ENCODE results near the gene MTFMT. TPM values are rescaled to one million over a fixed set of nuclear protein-coding genes. Genes with fewer than 3 reads are reported as not detected.

MTFMT gene
- 23.1 and 26.1 TPM in 2 replicates for total RNA-seq

GRCh38 chr15:65028921-65029735 lies at the start of gene MTFMT:
MTFMT (minus strand) TSS chr15:65029639; CDS start chr15:65029613, 26 bp downstream.

GRCh38 chr15:65076486-65077290 lies 47.2 kb upstream of the MTFMT start, which contains the start of gene KBTBD13:
KBTBD13 (plus strand) TSS chr15:65076746; CDS start chr15:65076816, 70 bp downstream.

DNA sequence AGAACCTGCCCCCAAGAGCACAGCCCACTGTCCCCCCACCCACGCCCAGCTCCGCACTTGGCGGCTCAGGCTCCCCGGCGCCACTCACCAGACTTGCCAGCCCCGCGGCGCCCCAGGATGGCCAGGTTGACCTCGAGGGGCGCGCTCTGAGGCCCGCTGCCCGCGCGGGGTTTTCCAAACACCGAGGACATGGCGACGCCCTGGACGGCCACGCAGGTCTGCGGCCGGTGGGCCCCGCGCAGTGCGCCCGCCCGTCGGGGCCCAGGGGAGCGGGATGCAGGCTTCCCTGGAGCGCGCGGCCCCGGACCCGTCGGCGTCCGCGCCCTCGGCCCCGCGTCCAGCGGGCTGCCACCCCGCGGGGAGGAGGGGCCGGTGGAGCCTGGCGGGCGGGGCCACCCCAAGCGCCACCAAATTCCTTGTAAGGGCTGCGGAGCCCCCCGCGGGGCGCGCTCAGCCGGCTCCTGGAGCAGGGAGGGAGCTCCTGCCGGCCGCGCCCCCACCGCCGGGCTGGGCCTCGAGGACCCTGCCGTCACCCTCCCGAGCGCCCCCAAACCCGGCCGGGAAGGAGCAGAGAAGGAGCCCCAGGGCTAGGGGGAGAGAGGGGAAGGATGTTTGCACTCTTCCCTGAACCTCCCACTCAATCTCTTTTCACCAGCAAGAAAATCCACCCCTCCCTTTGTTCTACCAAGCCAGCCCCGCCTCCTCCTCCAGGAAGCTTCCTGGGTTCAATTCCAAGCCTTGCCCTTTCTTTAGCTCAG lies 38.4 kb upstream of the MTFMT start, which contains the start of gene RASL12:
TSS of gene RASL12 (minus strand) at position 347 of the 758 bp plus-strand sequence. CDS start at position 191, 156 bp downstream.

DNA sequence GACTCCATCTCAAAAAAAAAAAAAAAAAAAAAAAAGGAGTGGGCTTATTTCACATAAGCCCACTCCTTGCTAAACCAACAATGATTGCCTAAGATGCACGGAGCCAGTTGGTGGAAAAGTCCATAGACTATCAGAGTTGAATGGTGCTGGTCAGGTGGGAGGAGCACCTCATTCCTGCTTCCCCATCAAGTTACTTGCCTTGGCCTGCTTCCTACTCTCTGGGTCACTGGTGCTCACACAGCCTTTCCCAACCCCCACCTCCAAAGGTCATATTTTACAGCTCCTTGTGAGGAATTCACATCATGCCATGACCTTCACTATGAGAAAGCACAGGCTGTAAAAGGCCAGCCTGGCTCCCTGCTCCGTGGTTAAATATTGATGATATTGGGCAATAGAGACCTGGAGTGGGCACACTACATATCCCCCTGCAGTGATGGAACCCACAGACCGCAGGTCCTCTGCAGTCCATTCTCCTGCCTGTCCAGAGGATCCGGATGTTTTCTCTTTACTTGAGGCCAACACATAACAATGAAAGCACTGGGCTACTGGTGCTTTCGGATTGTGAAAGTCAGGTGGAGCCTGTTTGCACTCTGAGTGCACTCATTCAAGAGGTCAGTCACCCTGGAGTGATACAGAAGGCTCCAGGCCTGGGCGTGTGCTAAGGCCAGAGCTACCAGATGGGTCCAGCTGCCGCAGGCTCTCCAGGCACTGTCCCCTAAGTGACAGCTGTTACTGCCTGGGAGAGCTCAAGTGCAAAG lies 15.5 kb upstream of the MTFMT start, which contains the start of gene SLC51B:
TSS of gene SLC51B (plus strand) at position 664 of the 758 bp plus-strand sequence. CDS start 4,618 bp downstream, outside the sequence.

GRCh38 chr15:64989416-64990167 lies 39.8 kb downstream of the MTFMT start, which contains the start of gene SPG21:
SPG21 (minus strand) TSS chr15:64989914; CDS start chr15:64983569, 6,345 bp downstream.

Other genes with a start within 250 kb of the MTFMT start
- 4.8 and 9.9 TPM in 2 replicates for gene PIF1, start 204.0 kb downstream of the MTFMT start, total RNA-seq
- 60.5 and 76.0 TPM in 2 replicates for gene PLEKHO2, start 187.7 kb downstream of the MTFMT start, total RNA-seq
- 6.4 and 10.6 TPM in 2 replicates for gene ANKDD1A, start 117.7 kb downstream of the MTFMT start, total RNA-seq
- 100 and 112 TPM in 2 replicates for gene SPG21, start 39.7 kb downstream of the MTFMT start, total RNA-seq
- not detected in 2 replicates for gene SLC51B, start 15.7 kb upstream of the MTFMT start, total RNA-seq
- gene RASL12, start 38.4 kb upstream of the MTFMT start, total RNA-seq = 0.52 and 0.76 TPM in 2 replicates
- not detected in 2 replicates for gene KBTBD13, start 47.1 kb upstream of the MTFMT start, total RNA-seq
- gene UBAP1L, start 85.6 kb upstream of the MTFMT start, total RNA-seq = 2.4 and 2.7 TPM in 2 replicates
- 24.5 and 24.6 TPM in 2 replicates for gene PDCD7, start 104.2 kb upstream of the MTFMT start, total RNA-seq
- gene CLPX, start 155.7 kb upstream of the MTFMT start, total RNA-seq = 59.7 and 62.5 TPM in 2 replicates
- 4.6 and 13.8 TPM in 2 replicates for gene CILP, start 181.8 kb upstream of the MTFMT start, total RNA-seq